HG03521 (cell line): Measurements from ENCODE around the gene TBRG4.

Experiments used
- ATAC-seq: cut with Tn5 transposase; IDR thresholded peaks from one replicate; pipeline ENCODE4 v1.9.1; 2021; ENCODE audit warnings: mild to moderate bottlenecking, moderate library complexity; ENCODE audit not compliant: unreplicated experiment

The TBRG4 gene

DNA sequence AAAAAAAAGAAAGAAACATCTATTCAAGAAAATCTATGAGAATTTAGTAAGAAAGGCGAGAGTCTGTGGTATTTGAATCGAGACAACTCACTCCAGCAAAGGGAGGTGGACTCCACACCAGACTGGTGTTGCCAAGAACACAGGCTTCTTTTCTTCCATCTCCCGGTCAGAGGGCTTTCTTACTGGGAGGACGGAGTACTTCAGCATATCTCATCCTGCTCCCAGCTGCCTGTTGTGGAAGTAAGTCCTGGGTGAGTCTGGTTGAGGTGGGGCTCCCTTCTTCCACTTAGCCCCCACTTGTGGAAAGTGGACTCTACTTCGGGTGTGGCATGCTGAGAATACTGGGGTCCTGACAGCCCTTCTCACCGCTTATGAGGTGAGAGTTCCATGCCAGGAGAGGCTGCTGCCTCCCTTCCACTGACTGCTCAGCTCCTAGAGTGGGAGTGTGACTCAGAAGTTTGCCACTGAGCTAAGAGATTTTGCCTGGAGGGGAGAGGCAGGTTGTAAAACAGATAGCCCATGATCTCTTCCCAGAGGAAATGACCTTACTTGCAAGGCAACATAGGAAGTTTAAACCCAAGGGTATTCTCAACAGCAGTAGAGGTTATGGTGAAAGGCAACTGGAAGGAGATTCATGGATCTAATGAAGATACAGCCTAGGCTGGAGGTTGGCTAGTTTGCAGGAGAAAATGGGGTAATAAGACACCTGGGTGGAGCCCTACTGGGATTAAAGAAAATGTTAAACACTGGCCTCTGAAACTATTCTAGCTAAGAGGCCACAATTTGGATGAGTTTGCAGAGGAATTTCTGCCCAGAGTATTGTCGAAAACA, 19.2 kb downstream of the TBRG4 start:
- ATAC-seq, result no peak

DNA sequence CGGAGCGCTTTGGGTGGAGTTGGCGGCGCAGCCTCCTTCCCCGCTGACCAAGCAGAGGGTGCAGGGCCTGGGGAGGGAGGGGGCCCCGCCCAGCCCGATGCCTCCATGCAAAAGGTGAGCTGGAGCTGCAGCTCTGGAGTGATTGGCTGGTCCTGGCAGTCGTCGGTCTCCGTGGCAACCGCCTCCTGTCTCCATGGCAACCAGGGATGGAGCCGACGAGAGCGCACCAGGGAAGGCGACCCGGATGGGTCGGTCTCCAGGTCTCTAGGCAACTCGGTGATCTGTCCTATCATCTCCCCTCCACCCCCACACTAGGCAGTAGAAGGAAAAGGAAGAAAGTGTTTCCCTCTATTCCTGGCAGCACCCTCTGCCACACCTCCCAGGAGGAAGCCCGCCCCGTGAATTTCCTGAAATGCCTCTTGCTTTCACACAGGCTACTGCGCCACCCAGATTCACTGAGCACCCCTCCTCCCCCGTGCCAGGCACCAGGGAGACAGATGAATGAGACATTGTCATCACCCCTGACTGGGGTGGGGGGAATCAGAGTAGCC, 22.1 kb downstream of the TBRG4 start:
- no peak for ATAC-seq

GRCh38 chr7:45088821-45089340, 22.6 kb downstream of the TBRG4 start, which contains the start of gene NACAD:
NACAD (minus strand) TSS chr7:45088969; CDS start chr7:45088894, 75 bp downstream.
- ATAC-seq, result no peak

DNA sequence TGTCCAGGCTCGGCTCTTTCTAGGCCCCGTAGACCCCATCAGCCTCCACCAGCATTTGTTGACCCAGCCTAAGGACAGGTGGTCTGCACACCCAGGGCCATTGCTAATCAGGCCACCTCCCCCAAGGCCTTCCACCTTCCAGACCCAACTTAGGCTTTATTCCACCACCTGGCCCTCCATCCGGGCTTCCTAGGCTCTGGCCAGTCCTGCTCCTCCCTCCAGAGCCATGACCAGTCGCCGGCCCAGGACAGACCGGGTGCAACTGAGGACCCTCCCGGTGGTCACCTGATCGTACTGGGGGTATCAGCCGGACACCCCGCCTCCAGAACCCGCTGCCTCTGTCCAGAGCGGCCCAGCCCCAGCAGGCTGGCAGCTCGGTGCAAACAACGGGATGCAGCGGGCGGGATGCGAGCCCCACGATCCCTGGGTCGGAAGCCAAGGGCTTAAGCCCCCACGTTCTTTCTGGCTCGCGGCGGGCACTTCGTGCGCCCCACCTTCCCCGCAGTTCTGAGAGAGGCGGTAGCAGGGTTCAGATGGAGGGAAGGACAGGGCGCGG, 23.3 kb downstream of the TBRG4 start:
- no peak for ATAC-seq

DNA sequence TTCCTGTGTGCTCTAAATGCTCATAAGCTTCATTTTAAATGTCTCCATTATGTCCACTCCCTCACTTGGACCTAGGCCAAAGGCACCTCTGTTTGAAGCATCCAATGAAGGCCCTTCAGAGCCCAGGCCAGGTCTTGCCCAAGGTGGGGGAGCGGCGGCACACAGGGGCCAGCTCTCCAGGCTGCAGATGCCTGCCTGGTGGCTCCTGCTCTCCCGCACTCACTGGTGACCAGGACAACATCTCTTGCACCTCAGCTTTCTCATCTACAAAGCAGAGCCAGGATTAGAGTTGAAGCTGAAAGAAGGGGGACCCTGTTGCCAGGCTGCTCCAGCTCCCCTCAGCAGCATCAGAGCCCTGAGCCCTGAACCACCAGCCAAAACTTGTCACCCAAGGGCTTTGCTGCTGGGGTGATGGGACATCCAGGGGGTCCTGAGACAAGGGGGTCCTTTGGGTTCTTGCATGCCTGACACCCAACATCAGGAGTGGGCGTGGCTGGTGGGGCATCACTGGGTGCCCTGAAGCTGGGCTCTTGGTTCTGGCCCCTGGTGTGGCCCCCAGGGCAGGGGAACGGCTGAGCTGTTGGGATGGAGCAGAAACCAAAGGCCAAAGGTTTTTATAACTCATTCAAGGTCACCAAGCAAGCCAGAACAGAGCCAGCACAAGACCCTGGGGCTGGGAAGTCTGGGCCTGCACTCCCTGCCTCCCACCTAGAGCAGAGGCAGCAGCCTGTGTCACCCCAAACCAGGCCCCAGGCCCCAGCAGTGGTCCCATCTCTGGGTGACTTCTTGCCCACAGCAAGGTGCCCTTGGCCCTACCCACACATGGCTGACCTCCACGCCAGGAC, 24.0 kb downstream of the TBRG4 start:
- no peak for ATAC-seq

DNA sequence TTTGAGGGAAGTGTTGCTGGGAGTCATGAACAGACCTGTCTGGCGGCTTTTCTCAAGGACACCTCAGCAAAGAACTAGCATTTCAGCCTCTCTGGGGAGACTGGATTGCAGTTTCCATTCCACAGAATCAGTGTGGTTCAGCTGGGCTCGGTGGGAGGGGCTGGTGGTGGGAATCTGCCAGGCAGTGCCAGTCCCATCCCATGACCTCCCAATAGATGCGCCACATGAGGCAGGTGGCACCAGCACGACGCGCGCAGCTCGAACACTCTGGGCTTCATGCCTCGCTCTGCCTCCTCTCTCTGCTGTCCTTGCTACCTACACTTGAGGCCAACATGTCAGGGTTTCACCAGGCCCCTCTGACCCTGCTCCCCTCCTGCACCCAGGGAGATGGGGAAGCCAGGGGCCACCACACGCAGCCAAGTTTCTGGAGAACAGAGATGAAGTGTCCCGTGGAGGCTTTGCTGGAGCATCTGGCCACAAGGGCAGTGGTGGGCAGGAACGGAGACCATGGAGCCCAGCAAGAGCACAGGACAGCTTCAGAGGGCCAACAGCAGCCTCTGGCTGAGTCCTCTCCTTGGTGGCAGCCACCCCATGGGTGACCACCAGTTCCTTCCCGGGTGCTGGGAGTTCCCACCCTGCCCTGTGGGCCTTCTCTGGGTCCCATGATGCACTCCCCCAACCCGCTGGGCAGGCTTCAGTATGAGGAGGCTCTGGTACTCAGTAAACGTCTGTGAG, 25.0 kb downstream of the TBRG4 start:
- ATAC-seq, result no peak

- ATAC-seq, result no peak
Measured at GRCh38 chr7:45085619-45086200, 25.8 kb downstream of the TBRG4 start.

DNA sequence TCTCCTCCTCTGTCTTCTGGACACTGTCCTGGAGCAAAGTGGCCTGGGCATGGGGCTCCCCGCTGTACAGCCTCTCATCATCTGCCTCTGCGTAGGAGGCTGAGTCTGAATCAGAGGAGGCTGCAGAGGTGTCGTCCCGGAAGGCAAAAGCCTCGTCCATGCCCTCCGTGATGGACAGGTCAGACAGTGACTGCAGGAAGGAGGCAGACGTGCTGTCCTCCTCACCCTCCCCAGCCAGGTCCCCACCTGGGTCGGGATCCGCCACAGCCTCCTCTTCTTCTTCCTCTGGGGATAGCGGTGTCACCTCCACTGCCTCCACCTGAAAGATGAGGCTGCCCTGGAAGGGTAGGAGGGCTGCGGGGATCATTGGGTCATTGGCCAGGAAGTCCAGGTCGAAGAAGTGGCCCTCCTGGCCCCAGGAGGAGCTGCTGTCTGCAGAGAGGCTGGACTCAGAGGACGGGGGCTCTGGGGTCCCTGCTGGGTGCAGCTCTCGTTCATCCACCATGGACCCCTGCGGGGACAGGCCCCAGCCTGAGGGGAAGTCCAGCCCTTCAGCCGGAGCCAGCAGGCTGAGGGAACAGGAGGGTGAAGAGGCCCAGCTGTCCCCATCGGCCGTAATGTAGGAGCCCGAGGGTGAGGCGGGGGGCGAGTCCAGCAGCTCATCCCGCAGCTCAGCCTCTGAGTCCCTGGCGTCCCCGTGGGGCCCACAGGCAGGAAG, 26.4 kb downstream of the TBRG4 start:
- no peak for ATAC-seq

GRCh38 chr7:45084336-45084735, 27.2 kb downstream of the TBRG4 start:
- ATAC-seq, result no peak

DNA sequence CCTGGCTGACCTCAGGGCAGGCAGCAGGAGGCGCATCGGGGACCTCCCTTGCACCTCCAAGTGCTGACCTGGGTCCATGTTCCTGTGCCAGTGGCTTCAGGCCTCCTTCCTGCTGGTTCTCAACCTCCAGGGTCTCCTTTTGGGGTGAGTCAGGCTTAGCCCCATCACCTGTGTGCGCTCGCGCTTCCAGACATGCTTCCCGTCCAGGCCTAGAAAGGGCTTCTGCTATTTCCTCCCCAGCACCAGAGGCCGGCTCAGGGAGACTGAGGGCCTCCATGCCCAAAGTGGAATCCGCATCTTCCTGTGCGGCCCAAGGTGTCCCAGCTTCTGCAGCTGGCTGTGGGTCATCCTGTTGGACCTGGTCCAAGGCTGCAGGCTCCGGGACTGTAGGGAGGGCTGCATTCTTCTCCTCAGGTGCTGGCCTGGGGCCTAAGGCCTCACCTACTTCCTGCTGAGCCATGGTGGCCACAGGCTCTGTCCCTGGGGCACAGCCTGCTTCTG, 28.6 kb downstream of the TBRG4 start:
- ATAC-seq, result no peak

DNA sequence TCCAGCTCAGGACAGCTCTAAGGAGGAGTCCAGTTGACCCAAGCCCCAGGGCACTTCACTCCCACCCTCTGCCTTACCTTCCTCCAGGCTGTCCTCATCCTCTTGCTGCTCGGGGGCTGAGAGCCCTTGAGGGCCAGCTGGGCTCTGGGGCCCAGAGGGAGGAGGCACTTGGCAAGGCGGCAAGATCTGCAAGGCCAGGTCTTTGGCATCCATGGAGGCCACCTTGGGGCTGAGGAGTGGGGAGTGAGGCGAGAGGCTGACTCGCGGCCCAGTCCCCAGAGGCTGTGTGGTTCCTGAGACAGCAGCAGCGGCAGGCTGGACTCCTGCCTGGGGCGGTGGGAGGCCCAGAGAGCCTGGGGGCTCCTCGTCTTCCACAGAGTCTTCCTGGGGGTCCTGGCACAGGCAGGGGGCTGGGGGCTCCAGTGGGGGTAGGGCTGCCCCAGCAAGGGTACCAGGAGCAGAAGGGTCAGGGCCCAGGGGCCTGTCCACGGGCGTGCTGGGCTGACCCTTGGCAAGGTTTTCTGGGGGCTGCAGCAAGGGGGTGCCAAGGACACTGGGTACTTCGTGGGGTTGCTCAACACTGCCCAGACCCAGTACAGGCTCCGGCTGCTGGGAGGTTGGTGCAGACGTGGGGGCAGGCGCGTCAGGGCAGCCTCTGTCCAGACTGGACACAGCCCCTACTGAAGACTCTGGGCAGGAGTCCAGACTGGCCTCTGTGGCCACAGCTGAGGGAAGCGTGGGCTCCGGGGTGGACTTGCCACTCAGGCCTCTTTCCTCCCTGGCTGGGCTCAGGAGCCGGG, 29.3 kb downstream of the TBRG4 start:
- ATAC-seq, result no peak

GRCh38 chr7:45081670-45081974, 29.9 kb downstream of the TBRG4 start:
- no peak for ATAC-seq

GRCh38 chr7:45080958-45081669, 30.4 kb downstream of the TBRG4 start:
- ATAC-seq, result no peak

DNA sequence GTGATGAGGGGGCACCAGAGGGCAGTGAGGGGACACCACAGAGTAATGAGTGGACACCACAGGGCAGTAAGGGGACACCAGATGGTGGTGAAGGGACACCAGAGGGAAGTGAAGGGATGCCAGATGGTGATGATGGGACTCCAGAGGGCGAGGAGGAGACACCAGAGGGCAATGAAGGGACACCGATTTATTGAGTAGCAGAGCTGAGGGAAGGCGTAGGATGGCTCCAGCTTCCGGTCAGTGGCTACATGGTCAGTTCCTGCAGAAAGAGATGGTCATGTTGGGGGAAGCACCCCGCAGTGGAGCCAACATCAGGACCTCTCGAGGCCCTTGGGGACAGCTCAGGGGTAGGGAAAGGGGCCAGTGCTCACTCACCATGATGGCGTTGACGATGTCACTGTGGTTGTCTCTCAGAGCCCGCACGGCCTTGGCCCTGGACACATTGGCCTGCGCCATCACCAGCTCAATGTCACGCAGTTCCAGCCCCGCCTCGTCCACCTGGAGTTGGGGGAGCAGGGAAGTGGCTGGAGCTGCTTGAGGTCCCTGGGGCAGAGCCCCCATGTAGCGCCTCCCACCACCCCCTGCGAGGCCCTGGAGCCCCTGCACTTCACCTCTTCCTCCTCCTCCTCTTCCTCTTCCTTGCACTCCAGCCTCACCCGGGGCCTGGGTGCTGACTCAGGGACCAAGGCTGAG, 31.1 kb downstream of the TBRG4 start:
- ATAC-seq, result no peak

DNA sequence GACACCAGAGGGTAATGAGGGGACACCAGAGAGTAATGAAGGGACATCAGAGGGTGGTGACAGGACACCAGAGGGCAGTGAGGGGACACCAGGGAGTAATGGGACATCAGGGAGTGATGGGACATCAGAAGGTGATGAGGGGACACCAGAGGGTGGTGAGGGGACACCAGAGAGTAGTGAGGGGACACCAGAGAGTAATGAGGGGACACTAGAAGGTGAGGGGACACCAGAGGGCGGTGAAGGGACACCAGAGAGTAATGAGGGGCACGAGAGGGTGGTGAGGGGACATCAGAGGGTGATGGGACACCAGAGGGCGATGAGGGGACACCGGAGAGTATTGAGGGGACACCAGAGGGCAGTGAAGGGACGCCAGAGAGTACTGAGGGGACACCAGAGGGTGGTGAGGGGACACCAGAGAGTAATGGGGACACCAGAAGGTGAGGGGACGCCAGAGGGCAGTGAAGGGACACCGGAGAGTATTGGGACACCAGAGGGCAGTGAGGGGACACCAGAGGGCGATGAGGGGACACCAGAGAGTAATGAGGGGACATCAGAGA, 33.3 kb downstream of the TBRG4 start:
- ATAC-seq, result no peak

DNA sequence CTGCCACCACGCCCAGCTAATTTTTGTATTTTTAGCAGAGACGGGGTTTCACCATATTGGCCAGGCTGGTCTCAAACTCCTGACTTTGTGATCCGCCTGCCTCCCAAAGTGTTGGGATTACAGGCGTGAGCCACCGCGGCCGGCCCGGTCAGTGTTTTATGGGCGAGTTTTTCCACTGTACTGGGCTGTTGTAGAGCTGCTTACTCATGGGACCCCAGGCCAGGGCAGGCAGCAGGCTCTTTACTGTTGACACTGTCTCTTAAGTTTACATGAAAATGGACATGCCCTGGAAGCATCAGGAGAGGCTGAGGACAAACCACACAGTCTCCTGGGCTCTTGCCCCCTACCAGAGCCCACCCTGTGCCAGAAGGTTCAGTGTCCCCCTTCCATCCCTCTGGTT, 33.9 kb downstream of the TBRG4 start:
- no peak for ATAC-seq

DNA sequence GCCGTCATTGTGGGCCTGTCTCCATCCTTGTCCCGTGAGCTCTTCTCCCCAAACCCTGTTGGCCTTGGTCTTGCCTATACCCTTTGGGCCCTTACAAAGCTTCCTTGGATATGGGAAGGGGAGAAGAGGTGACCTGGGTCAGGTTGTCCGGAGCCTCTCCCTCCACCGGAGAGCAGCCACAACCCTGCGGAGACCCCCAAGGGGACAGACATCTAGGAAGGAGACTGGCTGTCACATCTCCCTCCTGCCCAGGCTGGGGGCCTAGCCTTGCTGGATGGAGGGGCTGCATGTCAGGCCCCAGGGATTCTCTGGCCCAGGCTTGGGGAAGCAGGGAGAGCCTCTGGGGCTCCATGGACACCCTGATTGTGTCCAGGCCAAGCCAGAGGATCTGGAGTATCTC, 34.6 kb downstream of the TBRG4 start:
- ATAC-seq, result no peak
